Activated CD8-positive, alpha-beta memory T cell treated with anti-CD3 and anti-CD28 coated beads for 1 hour (primary cell): ENCODE results near the gene TMEM232.

Experiments
- DNase-seq, 2 donors: peaks; one replicate each; pipeline ENCODE4 v3.0.0-alpha.2; 2020; ENCODE audit warnings: low read depth in 1 of 2; ENCODE audit errors: extremely low read depth in 1 of 2

TMEM232 gene

GRCh38 chr5:110525762-110526161 lies 200.7 kb downstream of the TMEM232 start:
- no peak for DNase-seq

DNA sequence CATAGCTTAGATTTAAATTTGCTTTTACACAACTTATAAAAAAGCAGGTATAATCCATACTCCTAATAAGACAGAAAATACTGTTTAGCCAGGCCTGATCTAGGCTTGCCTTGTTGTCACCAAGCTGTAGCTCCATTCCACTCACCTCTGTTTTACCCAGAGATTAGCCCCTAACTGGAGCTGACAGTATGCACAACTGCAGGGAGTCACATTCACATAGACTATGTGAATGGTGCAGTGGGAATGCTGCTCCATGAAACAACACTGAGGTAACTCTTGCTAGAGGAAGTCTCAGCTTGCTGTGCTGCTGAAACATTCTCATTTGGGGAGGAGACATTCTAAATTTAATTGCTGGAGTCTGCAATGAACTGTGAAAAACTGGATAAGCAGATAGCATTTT lies 209.1 kb downstream of the TMEM232 start:
- no peak for DNase-seq

GRCh38 chr5:110514030-110514429 lies 212.4 kb downstream of the TMEM232 start:
- no peak for DNase-seq

DNA sequence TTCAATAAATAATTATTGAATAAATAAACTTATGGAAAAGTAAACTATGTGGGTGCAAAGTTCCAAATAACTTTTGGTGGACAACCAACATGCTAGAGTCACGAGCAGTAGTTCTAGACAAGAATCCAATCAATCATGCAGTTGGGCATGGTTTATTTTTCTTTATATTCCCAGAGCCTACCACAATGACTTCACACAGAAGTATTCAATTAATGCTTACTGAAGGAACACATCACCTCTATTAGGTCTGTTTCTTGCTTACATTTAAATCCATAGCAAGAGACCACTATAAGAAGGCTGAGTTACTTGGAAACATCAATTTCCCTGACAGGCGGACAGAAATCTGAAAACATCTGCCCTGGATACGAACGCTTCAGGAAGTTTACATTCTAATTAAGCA lies 214.2 kb downstream of the TMEM232 start:
- no peak for DNase-seq

DNA sequence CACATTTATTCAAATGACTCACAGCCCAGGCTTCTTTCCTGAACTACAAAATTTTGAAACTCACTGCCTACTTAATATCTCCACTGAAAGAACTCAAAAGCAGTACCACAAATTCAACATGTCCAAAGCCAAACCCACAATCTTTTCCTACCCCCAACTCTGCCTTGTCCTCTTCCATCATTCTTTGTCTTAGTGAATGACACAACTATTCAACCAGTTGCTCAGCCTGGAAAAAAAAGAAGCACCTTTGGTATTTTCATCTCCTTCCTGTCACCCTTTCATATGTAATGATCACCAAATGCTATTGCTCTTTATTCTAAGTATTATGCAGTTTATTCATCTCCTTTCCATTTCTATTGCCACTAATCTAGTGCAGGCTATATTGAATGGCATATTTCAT lies 216.3 kb downstream of the TMEM232 start:
- no peak for DNase-seq

GRCh38 chr5:110507972-110508371 lies 218.5 kb downstream of the TMEM232 start:
- DNase-seq: no peak

DNA sequence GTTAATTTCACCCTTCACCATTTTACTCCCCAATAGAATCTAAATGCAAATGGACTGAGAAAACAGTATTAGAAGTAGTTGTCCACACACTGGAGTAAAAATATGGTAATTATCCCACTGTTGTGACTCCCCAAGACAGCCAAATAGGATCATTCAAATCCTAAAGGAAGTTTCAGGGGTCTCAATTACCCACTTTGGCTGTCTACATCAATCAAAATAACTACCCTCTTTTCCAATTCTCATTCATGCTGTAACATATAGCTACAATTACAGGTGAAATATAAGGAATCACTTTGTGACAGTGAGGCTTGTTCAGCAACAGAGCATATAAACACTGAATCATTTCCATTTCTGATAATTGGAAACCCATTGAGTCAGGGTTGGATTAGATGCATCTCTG lies 220.1 kb downstream of the TMEM232 start:
- DNase-seq: no peak

GRCh38 chr5:110496276-110496675 lies 230.2 kb downstream of the TMEM232 start:
- DNase-seq: no peak

- DNase-seq: no peak
Measured at GRCh38 chr5:110492446-110492845, 234.0 kb downstream of the TMEM232 start.

GRCh38 chr5:110478895-110479294 lies 247.6 kb downstream of the TMEM232 start:
- no peak for DNase-seq

DNA sequence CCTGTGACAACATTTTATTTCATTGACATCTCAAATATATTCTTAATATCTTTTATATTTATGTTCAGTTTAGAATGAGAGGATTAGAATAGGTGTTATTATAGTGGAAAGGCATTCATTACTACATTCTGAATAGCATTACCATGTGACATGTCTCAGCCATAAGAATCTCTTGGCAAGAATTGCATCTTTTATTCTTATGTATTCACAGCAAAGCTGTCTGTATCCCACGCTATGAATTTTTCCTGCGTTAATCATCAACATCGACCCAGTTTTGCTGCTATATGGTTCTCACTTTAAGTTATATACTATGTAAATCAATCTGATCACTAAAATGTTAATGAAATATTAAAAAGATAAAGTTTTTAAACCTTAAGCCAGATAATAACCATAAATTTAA lies 248.6 kb downstream of the TMEM232 start:
- no peak for DNase-seq

DNA sequence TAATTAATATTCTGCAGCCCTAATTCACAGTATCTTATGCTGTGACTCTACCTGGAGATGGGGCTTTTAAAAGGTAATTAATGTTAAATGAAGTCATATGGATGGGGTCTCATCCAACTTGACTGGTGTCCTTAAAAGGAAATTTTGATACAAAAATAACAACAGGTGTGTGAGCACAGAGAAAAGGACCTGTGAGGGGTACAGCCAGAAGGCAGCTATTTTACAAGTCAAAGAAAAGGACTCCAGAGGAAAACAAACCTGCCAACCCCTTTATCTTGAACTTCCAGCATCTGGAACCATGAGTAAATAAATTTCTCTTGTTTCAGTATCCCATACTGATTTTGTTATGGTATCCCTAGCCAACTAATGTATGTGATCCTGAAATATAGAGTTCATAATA lies 250.3 kb downstream of the TMEM232 start:
- DNase-seq: no peak

DNA sequence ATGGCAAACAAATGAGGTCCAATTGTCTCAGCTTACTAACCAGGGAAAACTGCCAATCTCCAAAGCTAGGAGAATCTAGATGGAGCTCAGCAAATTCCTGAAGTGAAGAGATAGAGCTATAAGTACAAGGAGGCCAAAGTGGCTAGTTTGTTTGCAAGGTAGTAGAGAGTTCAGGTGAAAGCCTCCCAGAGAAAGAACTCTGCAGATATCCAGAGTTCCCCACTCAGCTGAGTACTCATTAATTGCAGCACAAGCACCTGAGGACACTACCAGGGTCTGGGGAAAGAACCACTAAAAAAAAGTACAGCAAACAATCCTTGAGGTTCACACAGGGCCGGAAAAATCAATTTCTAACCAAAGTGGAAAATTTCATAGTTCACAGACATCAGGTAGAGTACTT lies 250.9 kb downstream of the TMEM232 start:
- no peak for DNase-seq

DNA sequence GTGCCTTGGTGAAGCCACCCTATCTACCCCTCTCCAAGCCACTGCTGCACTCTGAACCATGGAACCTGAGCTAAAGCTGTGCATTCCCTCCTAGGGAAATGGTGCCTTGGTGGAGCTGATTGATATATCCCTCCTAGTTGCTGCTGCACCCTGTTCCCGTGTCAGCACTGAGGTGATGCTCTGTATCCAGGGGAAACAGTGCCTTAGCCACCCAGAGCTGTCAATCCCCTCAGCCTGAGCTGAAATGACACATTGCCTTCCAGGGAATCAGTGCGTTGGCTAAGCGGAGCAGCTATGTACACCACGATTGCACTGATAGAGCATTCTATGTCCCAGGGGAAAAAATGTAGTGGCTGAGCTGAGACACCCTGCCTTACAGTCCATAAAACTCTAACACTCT lies 257.0 kb downstream of the TMEM232 start:
- DNase-seq: no peak

DNA sequence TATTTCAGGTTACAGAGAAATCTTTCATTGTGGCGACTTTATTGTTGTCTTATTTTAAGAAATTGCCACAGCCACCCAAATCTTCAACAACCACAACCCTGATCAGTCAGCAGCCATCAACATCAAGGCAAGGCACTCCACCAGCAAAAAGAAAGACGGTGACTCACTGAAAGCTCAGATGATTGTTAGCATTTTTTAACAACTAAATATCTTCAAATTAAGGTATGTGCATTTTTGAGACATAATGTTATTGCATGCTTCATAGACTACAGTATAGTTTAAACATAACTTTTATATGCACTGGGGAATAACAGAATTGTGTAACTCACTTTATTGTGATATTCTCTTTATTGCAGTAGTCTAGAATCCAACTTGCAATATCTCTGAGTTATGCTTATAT lies 263.4 kb downstream of the TMEM232 start:
- no peak for DNase-seq

- no peak for DNase-seq
Measured at GRCh38 chr5:110460837-110461236, 265.6 kb downstream of the TMEM232 start.

DNA sequence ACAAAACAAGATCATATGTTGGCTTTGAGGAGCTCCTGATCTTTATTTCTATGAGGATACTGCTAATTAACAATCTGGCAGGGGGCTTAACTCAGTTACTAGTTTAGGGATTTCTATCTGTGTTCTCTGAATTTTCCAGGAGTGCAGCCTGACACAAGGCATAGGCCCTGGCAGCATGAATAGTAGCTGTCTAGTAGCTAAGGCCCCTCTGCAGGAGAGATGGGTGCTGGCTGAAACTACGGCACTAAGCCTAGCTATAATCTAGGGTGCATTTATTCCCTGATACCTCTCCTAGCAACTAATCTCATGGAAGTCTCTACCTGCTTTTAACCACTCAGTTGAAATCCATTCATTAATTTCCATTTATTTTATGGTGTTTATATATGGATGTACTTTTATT lies 268.2 kb downstream of the TMEM232 start:
- no peak for DNase-seq

- DNase-seq: no peak
Measured at GRCh38 chr5:110442856-110443255, 283.6 kb downstream of the TMEM232 start.

GRCh38 chr5:110441035-110441434 lies 285.4 kb downstream of the TMEM232 start:
- DNase-seq: no peak

DNA sequence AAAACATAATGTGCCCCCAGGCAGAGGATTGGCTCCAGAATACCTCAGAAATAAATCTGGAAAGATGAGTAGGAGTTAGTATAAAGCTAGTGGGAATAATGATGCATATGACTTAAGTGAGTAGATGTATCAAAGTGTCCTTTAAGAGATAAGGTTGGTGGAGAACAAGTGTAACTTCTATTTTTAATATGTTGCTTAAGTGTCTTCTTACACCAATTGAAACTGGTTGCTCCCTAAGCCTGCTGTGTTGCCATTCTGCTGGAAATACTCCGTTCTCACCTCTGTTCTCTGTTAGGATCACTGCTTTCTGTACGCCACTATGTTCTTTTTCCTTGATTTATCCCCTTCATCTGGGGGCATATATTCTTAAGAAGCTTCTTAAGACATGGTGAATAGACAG lies 286.4 kb downstream of the TMEM232 start:
- no peak for DNase-seq

GRCh38 chr5:110439296-110439695 lies 287.2 kb downstream of the TMEM232 start:
- DNase-seq: no peak

GRCh38 chr5:110435207-110435606 lies 291.3 kb downstream of the TMEM232 start:
- no peak for DNase-seq

GRCh38 chr5:110431603-110432002 lies 294.9 kb downstream of the TMEM232 start:
- DNase-seq: no peak

DNA sequence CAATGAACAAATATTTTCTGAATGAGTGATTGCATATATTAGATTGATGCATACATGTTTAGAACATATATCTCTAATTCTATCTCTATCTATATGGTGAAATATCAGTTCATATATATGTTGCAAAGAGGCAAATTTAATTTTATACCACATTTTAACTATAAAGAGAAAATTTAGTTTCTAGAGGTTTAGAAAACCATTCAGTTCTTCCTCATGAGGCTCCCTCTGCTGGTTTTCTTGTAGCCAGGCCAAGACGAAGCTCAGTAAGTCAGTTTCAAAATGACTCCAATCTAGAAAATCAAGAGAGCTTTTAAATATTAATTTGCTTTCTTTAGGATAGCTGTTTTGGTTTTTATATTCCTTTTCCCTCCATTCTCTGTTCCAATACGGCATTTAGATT lies 312.1 kb downstream of the TMEM232 start:
- DNase-seq: no peak
